DMS53 treated with DMSO at 0.1 percent for 48 hours (cell line): ENCODE results near the gene PNMA8B.

Source experiments
- DNase-seq: peaks from one replicate; lab custom pipeline; 2025; ENCODE audit not compliant: unreplicated experiment; lab: John Stamatoyannopoulos, UW

PNMA8B gene

GRCh38 chr19:46487178-46487801 lies 8.4 kb downstream of the PNMA8B start:
- DNase-seq = no peak

GRCh38 chr19:46486358-46486757 lies 9.3 kb downstream of the PNMA8B start:
- no peak for DNase-seq

- DNase-seq = no peak
Observed at GRCh38 chr19:46484656-46485055, 11.0 kb downstream of the PNMA8B start.

- no peak for DNase-seq
Observed at GRCh38 chr19:46482631-46483030, 13.0 kb downstream of the PNMA8B start.

GRCh38 chr19:46481947-46482346 lies 13.7 kb downstream of the PNMA8B start:
- DNase-seq = no peak

- no peak for DNase-seq
Observed at GRCh38 chr19:46481223-46481848, 14.3 kb downstream of the PNMA8B start.

GRCh38 chr19:46480415-46480814 lies 15.3 kb downstream of the PNMA8B start:
- DNase-seq = no peak

GRCh38 chr19:46478356-46478986 lies 17.2 kb downstream of the PNMA8B start:
- DNase-seq = no peak

GRCh38 chr19:46475986-46476385 lies 19.7 kb downstream of the PNMA8B start:
- DNase-seq = no peak

GRCh38 chr19:46474211-46474610 lies 21.5 kb downstream of the PNMA8B start:
- no peak for DNase-seq

- DNase-seq = no peak
Observed at GRCh38 chr19:46472592-46472991, 23.1 kb downstream of the PNMA8B start.

- no peak for DNase-seq
Observed at GRCh38 chr19:46471811-46472543, 23.7 kb downstream of the PNMA8B start.

- no peak for DNase-seq
Observed at GRCh38 chr19:46471116-46471733, 24.4 kb downstream of the PNMA8B start, which contains the start of gene PNMA8A. PNMA8A (minus strand) TSS chr19:46471563; CDS start chr19:46471035, 528 bp downstream.

GRCh38 chr19:46470376-46470775 lies 25.3 kb downstream of the PNMA8B start:
- DNase-seq = no peak

- no peak for DNase-seq
Observed at GRCh38 chr19:46469541-46470185, 26.0 kb downstream of the PNMA8B start.

GRCh38 chr19:46466536-46467196 lies 29.0 kb downstream of the PNMA8B start:
- DNase-seq = no peak

GRCh38 chr19:46463516-46463915 lies 32.2 kb downstream of the PNMA8B start:
- DNase-seq = no peak

GRCh38 chr19:46461537-46461936 lies 34.1 kb downstream of the PNMA8B start:
- no peak for DNase-seq

GRCh38 chr19:46460981-46461380 lies 34.7 kb downstream of the PNMA8B start:
- no peak for DNase-seq

- no peak for DNase-seq
Observed at GRCh38 chr19:46460055-46460454, 35.6 kb downstream of the PNMA8B start.
